ENCODE results near the gene CEMP1. TPM values are rescaled to one million over a fixed set of nuclear protein-coding genes. Genes with fewer than 3 reads are reported as not detected.

Gene CEMP1
- total RNA-seq, 1 donor = 0.10 TPM

Other genes with a start within 250 kb of the CEMP1 start
- 1.9 TPM for gene ABCA3, start 190.7 kb downstream of the CEMP1 start, total RNA-seq
- 1.2 TPM for gene CCNF, start 102.0 kb downstream of the CEMP1 start, total RNA-seq
- gene TEDC2, start 71.3 kb downstream of the CEMP1 start, total RNA-seq = not detected
- gene NTN3, start 60.1 kb downstream of the CEMP1 start, total RNA-seq = not detected
- gene TBC1D24, start 56.3 kb downstream of the CEMP1 start, total RNA-seq = 2.1 TPM
- 61.2 TPM for gene ATP6V0C, start 17.5 kb downstream of the CEMP1 start, total RNA-seq
- gene AMDHD2, start 11.0 kb downstream of the CEMP1 start, total RNA-seq = 49.7 TPM
- 36.9 TPM for gene PDPK1, start 6.6 kb upstream of the CEMP1 start, total RNA-seq
- gene KCTD5, start 151.1 kb upstream of the CEMP1 start, total RNA-seq = 17.7 TPM
- gene PRSS27, start 188.8 kb upstream of the CEMP1 start, total RNA-seq = 0.10 TPM
- 195 TPM for gene SRRM2, start 221.2 kb upstream of the CEMP1 start, total RNA-seq
- gene ELOB, start 245.9 kb upstream of the CEMP1 start, total RNA-seq = 92.6 TPM